Kidney epithelial cell (primary cell): Measurements from ENCODE around the gene SLC25A22. TPM values are rescaled to one million over a fixed set of nuclear protein-coding genes. Genes with fewer than 3 reads are reported as not detected.

ENCODE experiments used
- DNase-seq: peaks from one replicate; pipeline ENCODE4 v3.0.0-alpha.2; 2010; ENCODE audit warnings: low read depth
- H3K27me3 ChIP-seq: 2 replicates; pipeline ENCODE4 v1.6.0; 2011; ENCODE audit warnings: low read length; ENCODE audit not compliant: control insufficient read depth, insufficient read depth
- H3K36me3 ChIP-seq: 2 replicates; pipeline ENCODE4 v1.5.1; 2011; ENCODE audit warnings: low read length; ENCODE audit not compliant: control insufficient read depth, insufficient read depth
- H3K4me3 ChIP-seq: 2 replicates; pipeline ENCODE4 v1.5.1; 2011; ENCODE audit warnings: low read depth, mild to moderate bottlenecking, control low read depth, low read length
- total RNA-seq: library from RNA; depleted of rRNA; stranded (reverse); fragments of >200 nt; gene quantifications from 2 replicates; pipeline ENCODE4 v1.2.3, GENCODE V29; 2015
- TF ChIP-seq, protein P1 (sequence below): IDR thresholded peaks from 2 replicates; pipeline ENCODE4 v1.5.1; 2011; ENCODE audit warnings: mild to moderate bottlenecking, moderate library complexity, low read length, control low read depth, inconsistent platforms; ENCODE audit not compliant: insufficient read depth, poor library complexity, severe bottlenecking

SLC25A22 gene
- total RNA-seq, 1 donor from 2014 or later: 17.1 TPM

DNA sequence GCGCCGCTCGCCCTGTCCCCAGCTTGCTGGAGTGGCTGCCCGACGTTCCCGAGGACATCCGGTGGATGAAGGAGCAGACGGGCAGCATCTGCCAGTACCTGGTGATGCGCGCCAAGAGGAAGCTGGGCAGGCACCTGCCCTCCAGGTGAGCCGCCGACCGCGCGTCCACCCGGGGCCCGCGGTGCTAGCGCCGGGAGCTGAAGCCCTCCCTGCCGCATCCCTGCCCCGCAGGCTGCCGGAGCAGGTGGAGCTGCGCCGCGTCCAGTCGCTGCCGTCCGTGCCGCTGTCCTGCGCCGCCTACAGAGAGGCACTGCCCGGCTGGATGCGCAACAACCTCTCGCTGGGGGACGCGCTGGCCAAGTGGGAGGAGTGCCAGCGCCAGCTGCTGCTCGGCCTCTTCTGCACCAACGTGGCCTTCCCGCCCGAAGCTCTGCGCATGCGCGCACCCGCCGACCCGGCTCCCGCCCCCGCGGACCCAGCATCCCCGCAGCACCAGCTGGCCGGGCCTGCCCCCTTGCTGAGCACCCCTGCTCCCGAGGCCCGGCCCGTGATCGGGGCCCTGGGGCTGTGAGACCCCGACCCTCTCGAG lies 26.3 kb upstream of the SLC25A22 start:
- TF ChIP-seq, protein P1, sequence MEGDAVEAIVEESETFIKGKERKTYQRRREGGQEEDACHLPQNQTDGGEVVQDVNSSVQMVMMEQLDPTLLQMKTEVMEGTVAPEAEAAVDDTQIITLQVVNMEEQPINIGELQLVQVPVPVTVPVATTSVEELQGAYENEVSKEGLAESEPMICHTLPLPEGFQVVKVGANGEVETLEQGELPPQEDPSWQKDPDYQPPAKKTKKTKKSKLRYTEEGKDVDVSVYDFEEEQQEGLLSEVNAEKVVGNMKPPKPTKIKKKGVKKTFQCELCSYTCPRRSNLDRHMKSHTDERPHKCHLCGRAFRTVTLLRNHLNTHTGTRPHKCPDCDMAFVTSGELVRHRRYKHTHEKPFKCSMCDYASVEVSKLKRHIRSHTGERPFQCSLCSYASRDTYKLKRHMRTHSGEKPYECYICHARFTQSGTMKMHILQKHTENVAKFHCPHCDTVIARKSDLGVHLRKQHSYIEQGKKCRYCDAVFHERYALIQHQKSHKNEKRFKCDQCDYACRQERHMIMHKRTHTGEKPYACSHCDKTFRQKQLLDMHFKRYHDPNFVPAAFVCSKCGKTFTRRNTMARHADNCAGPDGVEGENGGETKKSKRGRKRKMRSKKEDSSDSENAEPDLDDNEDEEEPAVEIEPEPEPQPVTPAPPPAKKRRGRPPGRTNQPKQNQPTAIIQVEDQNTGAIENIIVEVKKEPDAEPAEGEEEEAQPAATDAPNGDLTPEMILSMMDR: no peak
- DNase-seq: no peak
- Histone ChIP-seq H3K4me3 (no peak overlapping the region), H3K36me3 (peaks cover 4% of the 10 kb centered on the region), H3K27me3 (peaks cover 2% of the 10 kb centered on the region)

DNA sequence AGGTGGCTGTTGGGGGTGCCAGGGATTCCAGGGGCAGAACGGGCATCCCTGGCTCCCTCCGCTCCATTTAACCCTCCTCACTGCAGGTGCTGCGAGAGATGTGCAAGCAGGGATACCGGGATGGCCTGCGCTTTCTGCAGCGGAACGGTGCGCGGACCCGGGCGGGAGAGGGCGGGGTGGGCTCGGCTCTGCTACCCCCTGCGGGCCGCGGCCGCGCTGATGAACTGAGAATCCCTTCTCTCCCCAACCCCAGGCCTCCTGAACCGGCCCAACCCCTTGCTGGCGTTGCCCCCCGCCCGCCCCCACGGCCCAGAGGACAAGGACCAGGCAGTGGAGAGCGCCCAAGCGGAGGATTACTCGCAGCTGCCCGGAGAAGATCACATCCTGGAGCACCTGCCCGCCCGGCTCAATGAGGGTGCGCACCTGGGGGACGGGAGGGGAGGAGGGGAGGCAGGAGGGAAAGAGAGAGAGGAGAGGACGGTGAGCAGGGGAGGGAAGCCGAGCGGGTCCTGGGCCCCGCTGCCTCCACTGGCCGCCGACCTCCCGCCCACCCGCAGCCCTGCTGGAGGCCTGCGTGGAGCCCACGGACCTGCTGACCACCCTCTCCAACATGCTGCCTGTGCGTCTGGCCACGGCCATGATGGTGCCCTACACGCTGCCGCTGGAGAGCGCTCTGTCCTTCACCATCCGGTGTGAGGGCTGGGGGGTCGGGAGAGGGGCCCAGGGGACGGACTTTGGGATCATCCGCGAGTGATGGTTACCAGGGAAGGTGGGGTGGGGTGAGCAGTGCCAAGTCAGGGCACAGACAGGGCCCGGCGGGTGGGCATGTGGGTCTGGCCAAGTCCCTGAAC lies 25.6 kb upstream of the SLC25A22 start:
- Histone ChIP-seq H3K4me3 (no peak overlapping the region), H3K36me3 (peaks cover 4% of the 10 kb centered on the region), H3K27me3 (peaks cover 2% of the 10 kb centered on the region)
- TF ChIP-seq, protein P1: no peak
- DNase-seq: no peak

- no peaks in the 10 kb centered on the region for H3K27me3 ChIP-seq
- peaks cover 4% of the 10 kb centered on the region for H3K36me3 ChIP-seq
- DNase-seq: no peak
- TF ChIP-seq, protein P1: no peak
- H3K4me3 ChIP-seq: no peak overlapping the region
Measured at GRCh38 chr11:821512-822371, 23.7 kb upstream of the SLC25A22 start.

GRCh38 chr11:820655-821511 lies 22.8 kb upstream of the SLC25A22 start:
- DNase-seq: no peak

More at GRCh38 chr11:820655-821511, 22.8 kb upstream of the SLC25A22 start:
- peak overlapping the region; percentile 85 for H3K4me3 ChIP-seq
- no peaks in the 10 kb centered on the region for H3K27me3 ChIP-seq
- peaks cover 4% of the 10 kb centered on the region for H3K36me3 ChIP-seq
- TF ChIP-seq, protein P1: no peak
